HL-60/S4 treated with retinoic acid at 250 ng/mL for 4 days and 3 days (cell line): ENCODE results near the gene ARHGEF4.

Experiments
- in situ Hi-C: fragments of 300-500 bp; cut with MboI; formaldehyde crosslinking; loops from 2 replicates; pipeline ENCODE4 v1.7.0; 2022; ENCODE audit warnings: low sequenced_read_pairs

ARHGEF4 gene

GRCh38 chr2:130832296-130832940, 4.3 kb upstream of the ARHGEF4 start:
- in situ Hi-C loops = no loop called here

- in situ Hi-C loops = no loop called here
Observed at GRCh38 chr2:130834091-130834930, 2.4 kb upstream of the ARHGEF4 start.

GRCh38 chr2:130834931-130835765, 1.6 kb upstream of the ARHGEF4 start:
- in situ Hi-C loops = no loop called here

- in situ Hi-C loops = no loop called here
Observed at GRCh38 chr2:130835766-130836015, 1.0 kb upstream of the ARHGEF4 start.

GRCh38 chr2:130837175-130837810, 579 bp downstream of the ARHGEF4 start:
- in situ Hi-C loops = no loop called here

- in situ Hi-C loops = no loop called here
Observed at GRCh38 chr2:130837811-130838565, 1.3 kb downstream of the ARHGEF4 start.

- in situ Hi-C loops = no loop called here
Observed at GRCh38 chr2:130839011-130839780, 2.5 kb downstream of the ARHGEF4 start.

- in situ Hi-C loops = no loop called here
Observed at GRCh38 chr2:130840506-130840905, 3.8 kb downstream of the ARHGEF4 start.

GRCh38 chr2:130841741-130842365, 5.1 kb downstream of the ARHGEF4 start:
- in situ Hi-C loops = no loop called here

GRCh38 chr2:130842770-130843169, 6.1 kb downstream of the ARHGEF4 start:
- in situ Hi-C loops = no loop called here

GRCh38 chr2:130843321-130843985, 6.7 kb downstream of the ARHGEF4 start:
- in situ Hi-C loops = no loop called here

GRCh38 chr2:130844161-130844560, 7.4 kb downstream of the ARHGEF4 start:
- in situ Hi-C loops = no loop called here

- in situ Hi-C loops = no loop called here
Observed at GRCh38 chr2:130845505-130846085, 8.9 kb downstream of the ARHGEF4 start.

- in situ Hi-C loops = no loop called here
Observed at GRCh38 chr2:130846233-130846632, 9.5 kb downstream of the ARHGEF4 start.

- in situ Hi-C loops = no loop called here
Observed at GRCh38 chr2:130846686-130847375, 10.1 kb downstream of the ARHGEF4 start.

- in situ Hi-C loops = no loop called here
Observed at GRCh38 chr2:130847776-130848525, 11.2 kb downstream of the ARHGEF4 start.

GRCh38 chr2:130848526-130849210, 12.0 kb downstream of the ARHGEF4 start:
- in situ Hi-C loops = no loop called here
